COLO668 (cell line): Measurements from ENCODE around the gene EPS8L2.
"Not testable (repeated sequence)": the region's sequence is repeated elsewhere in the genome, so short reads cannot be mapped to it uniquely, and the experiment has no call there.

Experiments
- DNase-seq: peaks from one replicate; lab custom pipeline; 2025; ENCODE audit not compliant: unreplicated experiment; lab: John Stamatoyannopoulos, UW

Gene EPS8L2

DNA sequence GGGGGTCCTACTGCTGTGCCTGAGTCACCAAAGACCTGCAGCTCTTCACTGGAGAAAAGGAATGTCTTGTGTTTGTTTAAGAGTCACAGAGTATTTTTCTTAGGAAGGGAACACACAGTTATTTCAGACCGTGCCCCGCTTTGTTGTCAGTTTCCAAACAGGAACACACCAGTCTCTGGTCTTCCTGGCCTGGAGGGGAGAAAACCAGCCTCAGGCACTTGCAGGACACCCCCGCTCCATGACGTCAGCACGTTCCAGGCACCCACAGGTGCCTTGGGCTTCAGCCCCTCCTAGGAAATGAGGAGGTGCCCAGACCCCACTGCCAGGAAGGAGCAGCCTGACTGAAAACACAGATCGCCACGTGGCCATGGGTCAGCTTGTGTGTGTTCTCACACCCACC is 16.4 kb upstream of the EPS8L2 start:
- DNase-seq = no peak

DNA sequence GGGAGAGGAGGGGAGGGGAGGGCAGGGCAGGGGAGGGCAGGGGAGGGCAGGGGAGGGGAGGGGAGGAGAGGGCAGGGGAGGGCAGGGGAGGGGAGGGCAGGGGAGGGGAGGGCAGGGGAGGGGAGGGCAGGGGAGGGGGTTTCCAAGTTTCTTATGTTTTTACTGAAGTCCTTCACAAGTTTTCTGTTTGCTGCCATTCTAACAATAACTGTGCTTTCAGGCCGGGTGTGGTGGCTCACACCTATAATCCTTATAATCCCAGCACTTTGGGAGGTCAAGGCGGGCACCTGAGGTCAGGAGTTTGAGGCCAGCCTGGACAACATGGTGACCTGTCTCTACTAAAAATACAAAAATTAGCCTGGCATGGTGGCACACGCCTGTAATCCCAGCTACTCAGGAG is 15.8 kb upstream of the EPS8L2 start:
- not testable (repeated sequence) for DNase-seq

DNA sequence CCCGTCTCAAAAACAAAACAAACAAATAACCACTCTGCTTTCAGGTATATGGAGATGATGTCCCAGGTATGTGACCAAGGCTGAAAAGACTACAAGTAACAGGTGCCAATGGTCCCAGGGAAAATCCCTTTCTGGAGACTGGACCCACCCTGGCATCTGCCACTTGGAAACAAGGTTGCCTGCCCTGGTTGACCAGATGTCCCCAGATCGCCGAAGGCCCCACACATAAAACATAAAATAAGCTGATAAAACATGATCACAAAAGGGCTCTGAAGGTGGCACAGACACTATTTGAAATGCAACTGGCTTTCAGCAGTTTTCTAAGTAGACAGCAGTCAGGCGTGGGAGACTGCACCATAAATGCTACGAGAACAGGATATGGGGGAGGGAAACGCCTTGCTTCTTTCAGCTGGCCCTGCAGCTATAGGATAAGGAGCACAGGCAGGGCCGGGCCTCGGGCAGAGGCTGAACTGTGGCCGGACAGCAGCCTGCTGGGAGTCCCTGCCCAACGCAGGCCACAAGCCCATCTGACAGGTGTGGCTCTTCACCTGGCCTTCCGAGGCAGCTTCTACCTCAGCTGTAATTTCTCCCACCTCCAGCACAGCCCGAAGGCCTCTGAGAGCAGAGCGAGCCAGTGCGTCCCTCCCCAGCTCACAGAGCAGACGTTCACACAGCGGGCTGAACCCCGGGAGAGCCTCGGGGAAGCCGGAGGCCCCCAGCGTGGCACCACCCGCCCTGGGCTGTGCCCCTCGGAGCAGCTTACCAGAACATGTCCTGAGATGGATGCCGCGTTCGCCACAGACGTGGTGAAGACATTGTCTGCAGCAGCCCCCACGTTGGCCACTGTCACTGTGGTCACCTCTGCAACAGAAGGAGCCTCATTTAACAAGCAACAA is 15.0 kb upstream of the EPS8L2 start:
- peak; percentile 62 for DNase-seq

DNA sequence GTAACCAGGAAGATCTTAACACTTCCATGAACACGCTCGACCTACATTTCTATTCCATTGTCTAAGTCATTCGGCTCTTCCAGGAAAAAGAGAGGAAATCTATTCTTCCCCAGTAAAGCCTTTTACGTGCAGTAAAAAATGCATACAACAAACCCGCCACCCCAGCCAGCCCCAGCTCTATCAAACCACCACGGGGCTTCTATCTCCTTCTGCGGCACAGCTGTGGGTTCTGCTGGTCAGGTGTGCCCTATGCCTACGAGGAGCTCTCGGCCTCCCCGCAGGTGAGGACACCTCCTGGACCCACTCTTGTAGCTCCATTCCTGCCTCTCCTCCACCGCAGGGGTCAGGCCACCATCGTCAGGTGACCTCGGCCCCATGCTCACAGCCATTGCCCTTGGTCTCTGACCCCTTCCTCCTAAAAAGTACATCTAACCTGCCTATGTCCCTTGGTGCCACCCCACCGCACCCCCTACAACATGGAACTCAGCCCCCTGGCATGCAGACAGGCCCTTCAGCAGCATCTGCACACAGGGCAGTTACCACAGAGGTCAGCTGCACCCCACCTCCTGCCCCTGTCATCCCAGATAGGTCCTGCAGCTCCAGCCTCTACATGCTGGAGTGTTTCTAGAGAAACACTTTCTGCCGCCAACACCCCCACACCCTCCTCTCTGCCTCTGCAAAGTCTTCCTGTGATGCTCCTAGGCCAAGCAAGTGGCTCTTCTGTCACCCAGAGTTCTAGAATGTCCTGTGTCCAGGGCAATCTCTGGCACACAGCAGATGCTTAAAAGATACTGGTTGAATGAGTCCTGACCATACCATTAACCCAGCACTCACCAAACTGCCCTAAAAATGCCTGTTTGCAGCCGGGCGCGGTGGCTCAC is 14.1 kb upstream of the EPS8L2 start:
- DNase-seq = no peak

DNA sequence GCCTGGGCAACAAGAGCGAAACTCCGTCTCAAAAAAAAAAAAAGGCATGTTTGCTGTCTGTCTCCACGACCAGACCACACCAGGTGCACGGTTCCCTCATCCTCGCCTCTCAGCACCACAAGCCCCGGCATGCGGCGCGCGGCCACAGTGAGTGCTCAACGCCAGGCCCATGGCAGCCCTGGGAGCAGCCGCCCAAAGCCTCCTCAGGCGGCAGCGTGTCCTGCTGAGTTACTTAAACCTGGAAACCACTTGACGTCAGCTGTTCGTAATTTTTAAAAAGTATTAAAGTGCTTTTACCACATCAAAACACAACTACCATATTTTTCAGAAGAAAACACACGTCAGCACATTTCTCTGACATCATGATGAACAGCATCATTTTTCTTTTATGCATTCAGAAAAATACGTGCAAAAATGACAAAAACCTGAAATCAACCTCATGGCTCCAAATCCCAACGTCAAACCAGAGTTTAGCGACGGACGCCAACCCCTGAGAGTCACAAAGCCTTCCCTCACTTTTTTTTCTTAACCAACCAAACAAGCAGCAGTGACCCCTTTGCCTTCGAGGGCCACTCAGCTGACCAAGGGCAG is 13.1 kb upstream of the EPS8L2 start:
- peak; percentile 19 for DNase-seq

DNA sequence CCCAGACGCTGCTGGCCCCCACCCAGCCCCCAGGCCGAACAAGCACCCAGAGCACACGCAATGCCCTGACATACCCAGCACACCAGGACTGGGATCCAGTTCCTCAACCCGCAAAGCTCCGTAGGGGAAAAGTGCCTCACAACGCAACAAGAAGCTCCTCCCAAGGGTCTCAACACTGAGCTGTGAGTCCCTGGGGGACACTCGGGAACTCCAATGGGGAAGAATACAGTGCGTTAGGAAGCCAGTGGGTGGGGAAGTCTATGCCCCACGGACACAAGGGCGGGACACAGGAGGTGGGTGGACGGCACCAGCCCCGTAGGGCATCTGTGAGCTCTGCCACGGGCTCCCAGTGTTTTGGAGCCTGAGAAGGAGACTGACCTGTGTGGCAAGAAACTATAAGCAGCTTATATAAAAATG is 12.6 kb upstream of the EPS8L2 start:
- DNase-seq = peak; percentile 23

DNA sequence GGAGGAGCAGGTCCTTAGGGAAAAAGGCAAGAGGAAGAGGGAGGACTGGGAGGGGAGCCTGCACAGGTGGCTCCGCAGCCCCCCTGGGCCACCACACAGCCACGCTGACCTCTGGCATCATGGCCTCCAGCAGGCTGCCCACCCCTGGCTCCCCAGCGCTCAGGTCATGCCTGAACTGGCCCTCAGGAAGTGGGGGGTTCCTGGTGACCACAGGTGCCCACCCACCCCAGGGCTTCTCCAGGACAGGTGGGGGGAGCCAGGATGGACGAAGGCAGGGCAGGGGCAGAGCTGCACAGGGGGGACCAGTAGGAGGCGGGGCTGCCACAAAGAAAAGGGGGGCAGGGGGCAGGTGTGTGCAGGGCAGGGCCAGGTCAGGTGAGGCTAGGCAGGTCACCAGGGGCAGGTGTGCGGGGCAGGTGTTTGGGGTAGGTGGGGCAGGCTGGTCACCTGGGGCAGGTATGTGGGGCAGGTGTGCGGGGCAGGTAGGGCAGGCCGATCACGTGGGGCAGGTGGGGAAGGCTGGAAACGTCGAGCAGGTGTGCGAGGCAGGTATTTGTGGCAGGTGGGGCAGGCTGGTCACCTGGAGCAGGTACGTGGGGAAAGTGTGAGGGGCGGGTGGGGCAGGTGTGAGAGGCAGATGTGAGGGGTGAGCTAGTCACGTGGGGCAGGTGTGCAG is 12.0 kb upstream of the EPS8L2 start:
- DNase-seq = peak; percentile 82

DNA sequence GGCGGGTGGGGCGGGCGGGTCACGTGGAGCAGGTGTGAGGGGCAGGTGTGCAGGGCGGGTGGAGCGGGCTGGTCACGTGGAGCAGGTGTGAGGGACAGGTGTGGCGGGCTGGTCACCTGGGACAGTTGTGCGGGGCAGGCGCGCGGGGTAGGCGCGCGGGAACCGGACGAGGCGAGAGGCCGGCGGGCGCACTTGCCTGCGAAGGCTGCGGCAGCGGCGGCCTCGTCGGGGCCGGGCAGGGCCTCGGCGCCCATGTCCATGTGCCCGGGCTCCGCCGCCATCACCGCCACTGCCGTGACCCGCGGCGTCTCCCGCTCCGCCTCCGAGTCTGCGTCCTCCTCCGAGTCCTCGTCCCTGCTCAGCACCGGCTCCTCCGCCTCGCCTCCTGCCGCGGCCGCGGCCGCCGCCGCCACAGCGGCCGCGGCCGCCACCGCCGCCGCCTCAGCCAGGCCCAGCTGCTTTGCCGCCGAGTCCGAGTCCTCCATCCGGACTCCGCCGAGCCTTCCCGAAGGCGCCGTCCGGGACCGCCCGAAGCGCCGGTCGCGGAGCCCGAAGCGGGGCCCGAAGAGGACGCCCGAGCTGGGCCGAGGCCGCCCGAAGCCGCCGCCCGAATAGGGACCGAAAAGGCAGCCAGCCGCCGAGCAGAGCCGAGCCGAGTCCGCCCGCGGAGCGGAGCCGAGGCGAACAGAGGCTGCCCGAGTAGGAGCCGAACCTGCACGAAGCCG is 11.3 kb upstream of the EPS8L2 start, which contains the start of gene DEAF1:
Gene DEAF1, minus strand, starts transcription at position 660 of the 725 bp plus-strand sequence. Its CDS starts 175 bp downstream, at position 485.
- DNase-seq = peak; percentile 85

DNA sequence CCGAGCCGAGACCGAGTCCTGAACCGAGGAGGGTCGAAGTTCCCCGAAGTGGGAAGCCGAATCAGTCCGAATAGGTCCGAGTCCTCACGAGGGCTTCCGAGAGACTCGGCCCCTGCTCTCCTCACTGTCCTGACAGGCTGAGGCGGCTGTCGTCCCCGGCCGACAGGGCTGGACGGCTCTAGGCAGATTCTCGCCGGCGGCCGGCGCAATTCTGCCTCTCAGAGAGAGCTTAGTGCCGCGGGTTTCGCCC is 10.8 kb upstream of the EPS8L2 start:
- no peak for DNase-seq

DNA sequence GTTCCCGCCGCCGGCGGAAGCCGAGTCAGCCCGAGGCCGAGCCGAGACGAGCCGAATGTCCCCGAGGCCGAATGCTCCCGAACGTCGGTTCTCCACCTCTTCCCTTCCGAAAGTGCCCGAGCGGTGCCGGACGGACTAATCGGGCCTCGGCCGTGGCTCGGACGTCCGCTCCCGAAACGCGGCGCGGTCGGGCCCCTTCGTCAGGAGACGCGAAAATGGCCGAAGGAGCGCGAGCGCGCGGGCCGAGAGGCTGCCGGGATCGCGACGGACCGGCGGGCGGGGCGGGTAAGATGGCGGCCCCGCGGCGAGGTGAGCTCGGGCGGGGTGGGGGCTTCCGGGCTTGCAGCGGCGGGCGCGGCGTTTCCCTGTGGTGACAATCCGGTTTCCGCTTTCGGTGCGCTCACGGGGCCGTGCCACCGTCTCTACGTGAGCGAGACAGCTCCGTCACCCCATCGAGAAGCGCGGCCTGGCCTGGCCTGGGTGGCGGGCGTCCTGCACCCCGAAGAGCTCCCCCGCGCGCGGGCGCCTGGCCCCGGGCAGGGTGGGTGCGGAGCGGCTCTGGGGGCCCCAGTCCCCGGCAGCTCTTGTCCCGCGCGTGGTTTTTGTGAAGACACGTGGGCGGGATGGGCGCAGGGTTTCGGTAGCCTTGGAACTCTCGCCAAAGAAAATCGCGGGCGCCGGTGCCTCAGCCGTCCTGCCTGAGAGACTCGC is 10.3 kb upstream of the EPS8L2 start, which contains the start of gene TMEM80:
Gene TMEM80, plus strand, starts transcription at position 279 of the 711 bp plus-strand sequence. Its CDS starts 12 bp downstream, at position 291.
- peak; percentile 90 for DNase-seq

DNA sequence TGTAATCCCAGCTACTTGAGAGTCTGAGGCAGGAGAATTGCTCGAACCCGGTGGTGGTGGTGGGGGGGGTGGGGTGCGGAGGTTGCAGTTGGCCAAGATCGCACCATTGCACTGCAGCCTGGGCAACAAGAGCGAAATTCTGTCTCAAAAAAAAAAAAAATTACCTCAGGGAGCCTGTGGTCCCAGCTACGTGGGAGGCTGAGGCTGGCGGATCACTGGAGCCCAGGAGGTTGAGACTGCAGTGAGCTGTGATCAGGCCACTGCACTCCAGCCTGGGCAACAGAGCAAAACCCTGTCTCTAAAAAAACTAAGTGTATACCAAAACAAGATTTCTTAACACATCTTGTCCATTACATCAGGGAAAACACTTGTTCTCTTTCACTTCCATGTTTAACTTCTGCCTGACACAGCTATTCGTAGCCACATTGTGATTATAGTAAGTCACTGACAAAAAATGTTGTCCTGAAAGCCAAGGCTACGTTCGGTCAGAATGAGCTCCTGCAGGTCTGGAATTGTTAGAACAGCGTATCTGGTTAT is 9.0 kb upstream of the EPS8L2 start:
- DNase-seq = no peak

DNA sequence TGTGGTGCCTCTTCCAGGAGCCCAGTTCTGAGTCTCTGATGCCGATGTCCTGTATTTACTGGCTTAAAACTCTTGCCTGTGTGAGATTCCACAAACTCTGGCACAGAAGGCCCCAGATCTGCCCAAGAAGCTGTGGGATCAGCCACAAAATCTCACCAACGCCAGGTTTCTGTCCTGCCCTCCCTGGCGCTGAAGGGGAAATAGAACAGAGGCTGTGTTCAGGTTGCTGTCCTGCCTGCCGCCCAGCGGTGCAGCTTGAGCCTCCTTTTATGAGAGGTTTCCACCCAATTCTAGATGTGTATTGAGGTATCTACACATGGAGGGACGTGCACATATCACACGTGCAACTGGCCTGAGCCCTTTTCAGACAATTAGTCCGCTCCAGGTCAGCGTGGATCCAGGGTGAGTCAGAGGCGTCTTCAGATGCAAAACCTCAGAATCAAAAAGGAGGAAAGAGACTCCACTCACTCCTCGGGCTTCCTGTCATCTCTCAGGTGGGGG is 8.2 kb upstream of the EPS8L2 start:
- DNase-seq = no peak

DNA sequence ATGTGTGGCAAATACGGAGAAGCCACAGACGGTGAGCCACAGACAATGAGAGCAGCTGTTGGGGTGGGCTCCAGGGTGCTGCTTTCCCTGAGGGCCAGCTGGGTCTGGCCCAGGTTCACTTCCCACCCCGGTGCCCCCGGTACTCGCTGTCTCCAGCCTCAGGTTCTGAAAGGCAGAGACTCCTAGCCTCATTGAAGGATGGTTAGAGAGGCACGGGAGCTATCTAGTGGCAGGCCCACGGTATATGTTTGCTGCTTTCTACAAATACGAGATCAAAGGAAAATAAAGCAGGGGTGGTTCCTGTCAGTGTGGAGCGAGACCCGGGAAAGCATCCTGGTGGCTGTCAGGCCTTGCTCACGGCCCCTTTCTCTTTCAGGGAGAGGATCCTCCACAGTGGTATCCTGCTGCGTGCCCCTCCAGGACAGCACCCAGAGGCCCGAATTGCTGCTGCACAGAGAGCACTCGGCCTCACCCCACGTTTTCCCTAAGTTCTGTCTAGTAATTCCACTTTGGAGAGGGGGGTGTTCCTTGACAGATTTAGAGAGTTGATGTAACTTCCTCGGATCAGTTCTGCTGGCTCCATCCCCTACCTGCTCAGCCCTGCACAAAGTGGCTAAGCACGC is 7.4 kb upstream of the EPS8L2 start:
- no peak for DNase-seq

DNA sequence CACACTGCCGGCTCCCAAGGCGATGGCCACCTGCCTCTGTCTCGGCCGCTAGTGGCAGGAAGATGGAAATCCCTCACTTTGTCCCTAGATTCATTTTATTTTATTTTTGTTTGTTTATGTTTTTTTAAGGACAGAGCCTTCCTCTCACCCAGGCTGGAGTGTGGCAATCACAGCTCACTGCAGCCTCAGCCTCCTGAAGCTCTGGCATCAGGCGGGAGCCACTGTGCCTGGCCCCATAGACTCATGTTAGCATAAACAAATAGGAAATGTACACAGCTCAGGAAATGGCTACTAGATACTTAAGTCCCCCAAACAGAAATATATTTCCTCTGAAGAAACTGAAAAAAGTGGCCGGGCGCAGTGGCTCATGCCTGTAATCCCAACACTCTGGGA is 6.9 kb upstream of the EPS8L2 start:
- DNase-seq = no peak

DNA sequence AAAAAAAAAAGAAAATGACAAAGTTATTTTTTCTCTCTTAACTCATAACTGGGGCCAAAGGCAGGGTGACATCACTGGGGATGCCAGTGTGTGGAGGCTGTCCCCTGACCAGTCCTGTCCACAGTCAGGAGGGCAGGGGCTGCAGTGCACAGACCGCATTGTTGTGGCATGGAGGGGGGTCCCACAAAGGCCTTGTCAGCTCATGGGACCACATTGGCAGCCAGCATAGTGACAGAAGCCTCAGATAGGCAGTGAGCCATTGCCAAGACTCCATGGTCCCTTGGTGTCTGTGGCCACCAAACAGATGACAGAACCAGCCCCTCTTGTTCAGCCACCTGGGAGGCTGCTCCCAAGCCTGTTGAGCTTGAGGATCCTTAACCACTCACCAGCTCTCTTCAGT is 6.3 kb upstream of the EPS8L2 start:
- DNase-seq = no peak

DNA sequence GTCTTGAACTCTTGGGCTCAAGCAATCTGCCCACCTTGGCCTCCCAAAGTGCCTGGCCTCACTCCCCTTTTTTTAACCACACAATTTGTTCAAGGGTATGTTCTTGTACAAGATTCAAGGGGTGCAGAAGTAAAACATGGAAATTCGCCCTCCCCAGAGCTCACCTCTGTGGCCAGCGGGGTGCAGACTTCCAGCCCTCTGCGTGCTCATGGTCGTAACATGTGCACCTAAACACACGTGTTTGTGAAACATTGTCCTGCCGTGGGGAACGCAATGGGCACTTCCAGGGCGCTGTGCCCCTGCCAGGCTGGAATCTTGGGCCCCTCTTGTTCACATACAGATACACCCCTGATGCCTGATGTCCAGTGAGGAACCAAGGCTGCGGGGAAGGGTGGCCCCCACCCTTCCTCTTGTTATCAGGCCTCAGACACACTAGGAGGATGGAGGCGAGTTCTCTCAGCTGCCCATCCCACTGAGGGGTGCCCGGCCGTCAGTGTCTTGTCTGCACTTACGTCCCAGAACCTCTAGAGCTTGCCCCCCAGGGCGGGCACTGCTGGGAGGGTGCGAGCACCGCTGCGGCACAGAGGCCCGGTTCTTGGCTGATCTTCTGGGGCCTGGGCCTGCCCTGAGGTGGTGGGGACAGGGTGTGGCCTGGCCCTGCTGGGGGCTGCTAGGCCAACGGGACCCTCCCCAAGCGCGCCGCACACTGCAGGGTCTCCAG is 4.1 kb upstream of the EPS8L2 start:
- DNase-seq = no peak

DNA sequence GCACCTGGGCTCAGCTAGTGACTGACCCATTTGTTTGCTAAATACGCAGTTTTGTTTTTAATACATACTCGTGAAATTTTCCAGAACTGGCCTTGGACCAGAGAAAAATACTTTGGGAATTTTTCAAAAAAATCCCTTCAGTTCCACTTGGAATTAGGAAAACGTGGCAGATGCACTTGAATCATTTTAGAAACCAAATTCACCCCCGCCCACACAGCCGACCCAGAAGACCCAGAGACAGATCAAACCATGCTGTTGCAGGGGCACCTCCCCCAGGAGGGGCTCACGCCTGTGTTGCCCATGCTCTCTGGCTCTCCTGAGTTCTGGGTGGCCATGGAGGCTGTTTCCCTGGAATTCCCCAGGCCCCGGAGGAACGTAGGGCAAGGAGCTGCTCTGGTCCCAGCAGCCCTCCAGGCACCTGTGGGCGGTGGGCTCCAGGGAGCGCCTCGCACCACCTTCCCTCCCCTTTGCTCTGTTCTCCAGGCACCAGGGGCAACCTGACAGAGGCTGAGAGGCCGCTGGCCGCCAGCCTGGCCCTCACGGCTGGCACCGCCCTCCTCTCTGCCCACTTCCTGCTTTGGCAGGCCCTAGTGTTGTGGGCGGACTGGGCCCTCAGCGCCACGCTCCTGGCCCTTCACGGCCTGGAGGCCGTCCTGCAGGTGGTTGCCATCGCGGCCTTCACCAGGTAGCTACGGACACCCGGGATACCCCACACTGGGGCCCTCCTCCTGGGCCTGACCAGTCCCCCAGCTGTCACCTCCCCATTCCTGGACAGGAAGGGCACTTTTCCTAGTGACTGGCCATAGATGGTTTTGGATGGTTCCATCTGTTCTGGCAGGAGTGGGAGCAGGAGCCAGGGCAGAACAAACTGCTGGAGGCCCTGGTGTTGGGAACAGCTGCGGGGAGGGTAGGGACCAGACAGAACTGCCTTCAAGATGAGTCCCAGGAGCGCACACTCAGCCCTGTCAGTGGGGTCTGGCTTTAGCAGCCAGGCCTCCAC is 3.3 kb upstream of the EPS8L2 start:
- peak; percentile 32 for DNase-seq
